Mammary epithelial cell (primary cell): ENCODE measurements around the gene NUP214.

Experiments
- CTCF ChIP-seq, 2 donors: IDR thresholded peaks in 1 of 2; conservative IDR thresholded peaks in 1 of 2; 2 replicates each; pipeline ENCODE4 v1.5.1; 2011 to 2012; ENCODE audit warnings: inconsistent platforms in 2 of 2, low read length in 2 of 2, mild to moderate bottlenecking in 2 of 2, control low read depth in 1 of 2, low read depth in 1 of 2; ENCODE audit not compliant: insufficient read depth in 1 of 2; ENCODE audit errors: extremely low read depth in 1 of 2
- EZH2 ChIP-seq: IDR thresholded peaks from 2 replicates; pipeline ENCODE4 v1.6.1; 2012; ENCODE audit warnings: low read length, inconsistent platforms, borderline replicate concordance

DNA sequence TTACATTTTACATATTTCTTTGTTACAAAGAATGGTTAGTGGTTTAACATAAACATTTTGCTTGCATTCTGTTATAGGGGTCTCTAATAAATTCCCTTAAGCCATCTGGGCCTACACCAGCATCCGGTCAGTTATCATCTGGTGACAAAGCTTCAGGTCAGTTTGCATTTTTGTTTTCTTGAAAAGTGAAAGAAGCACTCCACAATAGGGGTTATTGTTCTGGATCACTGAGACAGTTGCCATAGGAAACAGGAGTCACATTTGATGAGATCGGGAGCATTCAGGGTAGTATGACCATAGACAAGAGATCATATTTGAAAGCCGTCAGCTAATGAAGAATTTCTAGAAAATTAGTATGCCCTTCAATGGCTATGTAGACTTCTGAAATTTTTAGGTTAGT, 63.6 kb downstream of the NUP214 start:
- TF ChIP-seq CTCF (conservative IDR thresholded peaks at IDR 0.05 in 1 of 2, IDR thresholded peaks at IDR 0.05 in 1 of 2; ENCODE audit: extremely low read depth in 1 of 2, insufficient read depth in 1 of 2, low read depth in 1 of 2, low read length in 2 of 2) (no peak), EZH2 (no peak)
